GM12801 (cell line): ENCODE data around the gene RHOH.

ENCODE experiments used
- TF ChIP-seq, protein P1 (sequence below): IDR thresholded peaks from one replicate; pipeline ENCODE4 v1.5.1; 2011; ENCODE audit warnings: control low read depth; ENCODE audit not compliant: insufficient read length; ENCODE audit errors: extremely low read depth

Gene RHOH

DNA sequence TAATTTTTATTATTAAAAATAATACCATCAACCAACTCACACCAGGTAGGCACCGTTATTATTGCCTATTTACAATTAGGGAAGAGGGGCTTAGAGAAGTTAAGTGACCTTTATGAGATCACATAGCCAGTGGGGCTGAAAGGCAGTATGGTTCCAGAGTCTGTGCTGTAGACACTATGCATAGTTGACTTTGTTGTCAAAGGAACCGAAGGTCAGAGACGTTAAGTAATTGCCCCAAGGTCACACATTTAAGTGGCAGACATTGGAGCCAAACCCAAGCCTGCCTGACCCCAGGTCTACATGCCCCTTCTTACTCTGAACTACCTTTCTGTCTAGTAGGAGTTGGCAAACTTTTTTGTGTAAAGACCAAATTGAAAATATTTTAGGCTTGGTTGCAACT, 36.4 kb downstream of the RHOH start:
- TF ChIP-seq, protein P1, sequence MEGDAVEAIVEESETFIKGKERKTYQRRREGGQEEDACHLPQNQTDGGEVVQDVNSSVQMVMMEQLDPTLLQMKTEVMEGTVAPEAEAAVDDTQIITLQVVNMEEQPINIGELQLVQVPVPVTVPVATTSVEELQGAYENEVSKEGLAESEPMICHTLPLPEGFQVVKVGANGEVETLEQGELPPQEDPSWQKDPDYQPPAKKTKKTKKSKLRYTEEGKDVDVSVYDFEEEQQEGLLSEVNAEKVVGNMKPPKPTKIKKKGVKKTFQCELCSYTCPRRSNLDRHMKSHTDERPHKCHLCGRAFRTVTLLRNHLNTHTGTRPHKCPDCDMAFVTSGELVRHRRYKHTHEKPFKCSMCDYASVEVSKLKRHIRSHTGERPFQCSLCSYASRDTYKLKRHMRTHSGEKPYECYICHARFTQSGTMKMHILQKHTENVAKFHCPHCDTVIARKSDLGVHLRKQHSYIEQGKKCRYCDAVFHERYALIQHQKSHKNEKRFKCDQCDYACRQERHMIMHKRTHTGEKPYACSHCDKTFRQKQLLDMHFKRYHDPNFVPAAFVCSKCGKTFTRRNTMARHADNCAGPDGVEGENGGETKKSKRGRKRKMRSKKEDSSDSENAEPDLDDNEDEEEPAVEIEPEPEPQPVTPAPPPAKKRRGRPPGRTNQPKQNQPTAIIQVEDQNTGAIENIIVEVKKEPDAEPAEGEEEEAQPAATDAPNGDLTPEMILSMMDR, result no peak

DNA sequence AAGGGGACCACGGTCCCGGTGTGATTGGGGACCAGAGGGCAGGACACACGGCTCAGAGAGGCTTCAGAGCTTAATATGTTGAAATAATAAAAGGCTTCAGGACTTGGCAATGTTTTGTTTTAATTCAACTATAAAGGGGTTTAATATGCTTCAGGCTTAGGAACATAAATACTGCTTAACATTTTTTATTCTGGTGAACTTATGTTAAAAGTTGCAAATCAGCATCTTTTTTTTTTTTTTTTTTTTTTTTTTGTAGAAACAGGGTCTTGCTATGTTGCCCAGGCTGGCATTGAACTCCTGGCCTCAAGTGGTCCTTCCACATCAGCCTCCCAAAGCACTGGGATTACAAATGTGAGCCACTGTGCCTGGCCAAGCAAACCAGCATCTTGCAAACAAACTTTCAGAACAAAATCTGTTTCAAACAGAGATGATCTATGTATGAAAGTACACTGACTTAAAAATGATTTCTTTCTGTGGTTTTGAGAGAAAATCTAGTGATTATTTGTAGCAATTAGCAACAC, 37.7 kb downstream of the RHOH start:
- TF ChIP-seq, protein P1, result no peak

DNA sequence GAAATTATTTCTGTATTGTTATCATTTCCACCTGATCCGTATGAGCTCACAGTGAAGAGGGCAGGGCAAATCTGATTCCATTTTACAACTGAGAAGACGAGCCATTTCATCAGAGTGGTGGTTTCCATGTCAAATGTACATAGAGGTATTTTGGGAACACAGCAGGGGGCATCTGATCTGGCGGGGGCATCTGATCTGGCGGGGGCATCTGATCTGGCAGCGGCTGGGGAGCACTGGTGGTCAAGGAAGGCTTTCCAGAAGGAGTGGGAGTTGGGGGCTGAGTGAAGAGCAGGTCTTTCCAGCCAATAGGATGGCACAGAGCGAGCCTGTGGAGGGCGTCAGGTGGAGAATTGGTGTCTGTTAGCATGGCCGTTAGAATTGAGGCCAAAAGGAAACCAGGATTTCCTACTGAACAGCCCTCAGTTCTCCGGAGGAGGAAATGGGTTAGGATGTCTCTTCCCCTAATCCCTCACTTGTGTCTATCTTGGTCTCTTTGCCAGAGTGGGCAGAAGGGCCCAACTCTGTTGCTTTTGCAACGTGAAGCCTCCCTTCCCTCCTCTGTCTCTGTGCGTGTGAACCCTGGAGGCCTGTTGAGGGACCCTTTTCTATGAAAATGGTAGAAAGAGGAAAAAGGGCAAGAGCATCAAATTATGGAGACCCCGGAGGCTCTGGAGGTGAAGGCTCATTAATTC, 41.3 kb downstream of the RHOH start:
- TF ChIP-seq, protein P1, result no peak

DNA sequence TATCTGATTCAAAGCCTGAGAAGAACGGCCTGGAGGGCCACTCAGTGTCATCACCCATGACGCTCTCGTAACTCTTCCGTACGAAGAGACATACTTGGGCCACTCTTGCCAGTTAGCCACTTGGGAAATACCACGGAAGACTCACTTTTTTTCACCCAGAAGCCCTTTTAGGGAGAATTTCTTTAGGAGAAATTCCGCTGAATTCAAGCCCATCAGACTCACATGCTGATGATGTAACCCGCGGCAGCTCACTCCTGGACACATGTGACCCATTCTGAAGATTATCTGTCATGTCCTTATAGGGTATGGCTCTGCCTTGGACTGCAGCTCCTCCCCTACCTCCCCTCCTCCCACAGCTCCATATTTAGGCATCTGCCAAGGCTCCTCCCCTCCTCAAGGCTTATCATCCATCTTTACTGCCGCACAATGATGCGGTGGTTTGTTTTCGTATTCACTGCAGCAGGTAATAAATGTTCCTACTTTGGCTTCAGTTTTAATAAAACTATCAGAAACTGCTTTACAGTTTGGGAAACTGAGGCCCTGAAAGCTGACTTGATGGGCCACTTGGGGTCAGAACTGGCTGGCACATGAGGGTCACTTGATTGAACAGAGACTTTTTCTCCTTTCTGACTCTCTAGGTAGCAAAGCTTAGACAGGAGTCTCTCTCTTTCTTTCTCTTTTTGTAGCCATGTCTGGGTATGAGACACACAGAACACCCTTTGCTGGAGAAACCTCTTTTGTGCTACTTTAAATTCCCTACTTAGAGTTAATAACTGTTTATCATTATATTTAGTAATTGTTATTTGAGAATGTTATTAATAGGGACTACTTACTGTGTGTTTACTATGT, 42.1 kb downstream of the RHOH start:
- TF ChIP-seq, protein P1, result no peak

DNA sequence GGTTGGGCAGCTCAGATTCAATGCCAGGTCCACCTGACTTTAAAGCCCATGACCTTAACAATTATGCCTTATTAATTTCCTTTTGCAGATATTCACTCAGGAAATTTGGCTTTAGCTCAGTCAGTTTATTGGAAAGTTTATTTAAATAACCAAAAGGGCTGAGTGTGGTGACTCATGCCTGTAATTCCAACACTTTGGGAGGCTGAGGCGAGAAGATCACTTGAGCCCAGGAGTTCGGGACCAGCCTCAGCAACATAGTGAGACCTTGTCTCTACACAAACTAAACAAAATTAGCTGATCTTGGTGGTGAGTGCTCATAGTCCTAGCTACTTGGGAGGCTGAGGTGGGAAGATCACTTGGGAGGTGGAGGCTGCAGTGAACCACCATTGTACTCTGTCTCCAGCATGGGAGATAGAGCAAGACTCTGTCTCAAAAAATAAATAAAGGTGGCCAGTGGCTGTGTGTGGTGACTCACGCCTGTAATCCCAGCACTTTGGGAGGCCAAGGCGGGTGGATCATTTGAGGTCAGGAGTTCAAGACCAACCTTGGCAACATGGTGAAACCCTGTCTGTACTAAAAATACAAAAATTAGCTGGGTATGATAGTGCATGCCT, 43.3 kb downstream of the RHOH start:
- TF ChIP-seq, protein P1, result no peak

DNA sequence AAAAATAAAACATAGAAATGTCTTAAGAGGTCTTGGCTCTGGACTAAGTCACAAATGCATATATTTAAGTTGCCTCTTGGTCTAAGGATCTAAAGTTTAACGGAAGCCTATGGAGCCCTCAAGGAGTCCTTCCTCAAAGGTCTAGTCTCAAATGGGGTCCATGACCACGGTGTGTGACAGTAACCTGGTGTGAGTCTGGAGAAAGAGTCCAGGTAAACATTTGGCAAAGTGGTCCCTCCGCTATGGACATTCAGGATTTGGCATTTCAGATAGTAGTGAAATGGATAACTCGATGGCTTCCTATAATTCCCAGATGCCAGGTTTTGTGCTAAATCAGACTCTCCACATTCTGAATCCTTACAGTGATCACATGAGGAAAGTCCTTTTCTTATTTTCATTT, 44.2 kb downstream of the RHOH start:
- TF ChIP-seq, protein P1, result no peak

DNA sequence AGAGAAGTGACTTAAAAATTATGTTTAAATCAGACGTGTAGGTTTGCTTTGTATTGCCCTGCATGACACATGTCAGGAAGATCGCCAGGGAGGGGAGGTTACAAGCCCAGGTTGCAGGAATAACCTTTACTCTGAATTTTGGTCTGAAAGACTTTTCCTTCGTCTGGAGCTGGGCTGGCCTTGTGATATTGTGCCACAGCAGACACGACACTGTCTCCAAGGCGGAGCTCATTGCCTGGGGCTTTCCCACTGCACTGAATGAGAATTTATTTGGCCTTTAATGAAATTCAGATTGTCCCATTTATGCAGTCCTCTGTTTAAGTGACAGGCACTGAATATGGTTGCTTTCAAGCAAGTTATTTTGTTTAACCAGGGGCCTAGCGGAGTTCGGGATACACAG, 45.1 kb downstream of the RHOH start:
- TF ChIP-seq, protein P1, result no peak
